B cell (primary cell): ENCODE measurements around the gene ASB8. TPM values are rescaled to one million over a fixed set of nuclear protein-coding genes. Genes with fewer than 3 reads are reported as not detected.

ENCODE experiments used
- ATAC-seq: fragments of 200-7000 bp; cut with Tn5 transposase; one replicate; pipeline ENCODE4 v1.10.0; 2021; ENCODE audit warnings: low read depth, mild to moderate bottlenecking, moderate number of reproducible peaks, moderate library complexity
- CTCF ChIA-PET: fragments of 350-600 bp; sonication (Branson Sonifier 250); formaldehyde crosslinking; loops from one replicate; lab custom pipeline; 2021; ENCODE audit warnings: antibody characterized with exemption, inconsistent platforms; lab: Charles Lee
- POLR2A ChIA-PET: fragments of 350-600 bp; sonication (Branson Sonifier 250); formaldehyde crosslinking; loops from one replicate; lab custom pipeline; 2021; ENCODE audit warnings: antibody characterized with exemption; lab: Charles Lee
- DNase-seq: peaks from one replicate; pipeline ENCODE4 v3.0.0; 2013
- H2AFZ ChIP-seq: 2 replicates; pipeline ENCODE4 v1.6.1; 2012; ENCODE audit warnings: mild to moderate bottlenecking, low read depth, low read length; ENCODE audit not compliant: insufficient read depth, poor library complexity, severe bottlenecking
- H3K27ac ChIP-seq, 2 donors: 1 replicate in 1 of 2; 2 replicates in 1 of 2; pipeline ENCODE4 v1.5.1; 2012 to 2013; ENCODE audit warnings: low read length in 2 of 2, mild to moderate bottlenecking in 2 of 2, moderate library complexity in 1 of 2
- H3K27me3 ChIP-seq, 4 experiments: fragments of 200-600 bp in 1 of 4; sonication (generic) in 1 of 4; replicated peaks in 1 of 4; 1 replicate in 2 of 4; 2 replicates in 2 of 4; pipeline versions ENCODE4 v1.6.1 to v1.7.0; 2013 to 2016; ENCODE audit warnings: low read length in 3 of 4, mild to moderate bottlenecking in 2 of 4, mixed read lengths in 1 of 4, moderate library complexity in 1 of 4; ENCODE audit not compliant: insufficient read depth in 4 of 4, control insufficient read depth in 3 of 4; ENCODE audit errors: control extremely low read depth in 1 of 4
- H3K36me3 ChIP-seq, 2 experiments: replicated peaks in 1 of 2; 1 replicate in 1 of 2; 2 replicates in 1 of 2; pipeline versions ENCODE4 v1.6.1 to v1.7.1; 2013; ENCODE audit warnings: low read length in 1 of 2; ENCODE audit not compliant: insufficient read depth in 2 of 2, control insufficient read depth in 1 of 2; ENCODE audit errors: control extremely low read depth in 1 of 2, extremely low read depth in 1 of 2
- H3K4me1 ChIP-seq, 2 donors: fragments of 200-600 bp in 1 of 2; sonication (generic) in 1 of 2; 1 replicate in 1 of 2; 2 replicates in 1 of 2; pipeline versions ENCODE4 v1.5.1 to v1.6.1; 2013 to 2017; ENCODE audit warnings: low read length in 2 of 2; ENCODE audit not compliant: control insufficient read depth in 2 of 2, insufficient read depth in 2 of 2
- H3K4me2 ChIP-seq: replicated peaks from 2 replicates; pipeline ENCODE3; 2012; ENCODE audit warnings: mild to moderate bottlenecking, low read depth, low read length; ENCODE audit not compliant: poor library complexity, severe bottlenecking
- H3K4me3 ChIP-seq, 5 experiments: fragments of 200-600 bp in 1 of 5; sonication (generic) in 1 of 5; 1 replicate in 3 of 5; 2 replicates in 2 of 5; pipeline versions ENCODE4 v1.5.1 to v1.7.0; 2011 to 2016; ENCODE audit warnings: low read length in 4 of 5, mild to moderate bottlenecking in 4 of 5, low read depth in 2 of 5, control low read depth in 1 of 5, moderate library complexity in 1 of 5; ENCODE audit not compliant: insufficient read depth in 1 of 5; ENCODE audit errors: control extremely low read depth in 1 of 5, extremely low read depth in 1 of 5
- H3K79me2 ChIP-seq: fragments of 200-600 bp; sonication (generic); one replicate; pipeline ENCODE4 v1.6.0; 2016; ENCODE audit warnings: low read length; ENCODE audit not compliant: control insufficient read depth, insufficient read depth
- H3K9ac ChIP-seq: fragments of 200-600 bp; sonication (generic); 2 replicates; pipeline ENCODE4 v1.6.1; 2017; ENCODE audit warnings: mild to moderate bottlenecking, low read length, moderate library complexity
- H3K9me3 ChIP-seq, 3 donors: one replicate each; pipeline versions ENCODE4 v1.6.1 to v1.7.1; 2013; ENCODE audit warnings: low read length in 2 of 3; ENCODE audit not compliant: control insufficient read depth in 2 of 3, insufficient read depth in 1 of 3; ENCODE audit errors: control extremely low read depth in 1 of 3
- H4K20me1 ChIP-seq: 2 replicates; pipeline ENCODE4 v1.6.0; 2012; ENCODE audit warnings: mild to moderate bottlenecking, low read length; ENCODE audit not compliant: insufficient read depth, control insufficient read depth, poor library complexity, severe bottlenecking
- H3K27ac Mint-ChIP-seq: one replicate; pipeline ENCODE4 v1.8.0; 2021; ENCODE audit warnings: mixed read lengths
- H3K27me3 Mint-ChIP-seq: one replicate; pipeline ENCODE4 v1.8.0; 2021; ENCODE audit warnings: mixed read lengths
- H3K4me1 Mint-ChIP-seq: one replicate; pipeline ENCODE4 v1.8.0; 2021; ENCODE audit warnings: mixed read lengths
- H3K4me3 Mint-ChIP-seq: one replicate; pipeline ENCODE4 v1.8.0; 2021; ENCODE audit warnings: mixed read lengths
- H3K9me3 Mint-ChIP-seq: one replicate; pipeline ENCODE4 v1.8.0; 2022; ENCODE audit warnings: mixed read lengths; ENCODE audit not compliant: insufficient read depth
- EZH2 ChIP-seq: IDR thresholded peaks from 2 replicates; pipeline ENCODE4 v1.6.1; 2012; ENCODE audit warnings: borderline replicate concordance, low read depth, mild to moderate bottlenecking, moderate library complexity, low read length; ENCODE audit not compliant: insufficient read depth, poor library complexity, severe bottlenecking
- WGBS: methylation state at CpG from one replicate; pipeline ENCODE4 v1.1.5; 2013; ENCODE audit warnings: missing lambda C conversion rate; ENCODE audit not compliant: insufficient coverage; 5-methylcytosine and 5-hydroxymethylcytosine counted together
- intact Hi-C: fragments of 100-400 bp; cut with micrococcal nuclease; formaldehyde crosslinking; loops from one replicate; pipeline ENCODE4 v1.10.0; 2022
- polyA plus RNA-seq: library from polyadenylated mRNA; depleted of rRNA; stranded (reverse); fragments of >200 nt; gene quantifications from 2 replicates; pipeline ENCODE4 v1.2.3, GENCODE V29; 2012
- total RNA-seq, 2 donors: library from RNA; stranded (reverse); fragments of 120-200 nt in 1 of 2; gene quantifications; 1 replicate in 1 of 2; 2 replicates in 1 of 2; pipeline versions ENCODE4 v1.2.3 to v1.2.4, GENCODE V29; 2013 to 2022
- TF ChIP-seq, protein P1 (sequence below): fragments of 200-600 bp; IDR thresholded peaks from one replicate; pipeline ENCODE4 v1.8.0; 2022; ENCODE audit warnings: antibody characterized with exemption, mild to moderate bottlenecking

The ASB8 gene
- total and polyA plus RNA-seq, 2 donors (not counting 1 experiment from before 2014, with no cell fraction given), result 22.7 to 54.8 TPM

DNA sequence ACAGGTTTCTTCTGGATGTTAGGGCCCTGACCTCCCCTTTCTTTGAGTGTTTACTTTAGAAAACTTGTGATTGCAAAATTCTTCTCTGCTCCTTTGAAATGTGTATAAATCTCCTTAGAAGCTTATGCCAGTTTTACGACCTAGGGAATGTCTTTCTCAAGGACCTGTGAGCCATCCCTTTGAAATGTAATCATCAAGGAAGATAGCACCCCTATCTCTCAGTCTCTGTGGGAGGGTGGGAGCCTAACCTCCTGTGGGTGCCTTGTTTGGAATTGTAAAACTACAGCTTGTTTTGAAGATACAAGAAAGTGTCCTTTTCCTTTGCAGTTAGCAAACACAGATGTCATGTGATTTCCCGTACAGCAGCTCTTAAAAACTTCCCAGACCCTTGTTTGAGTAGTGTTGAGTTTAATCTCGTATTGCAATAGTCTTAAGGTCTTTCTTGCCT is 42.5 kb upstream of the ASB8 start:
- H3K27ac ChIP-seq, result no peak overlapping the region
- H3K4me3 ChIP-seq, result no peak overlapping the region
- ChIA-PET CTCF (interaction anchor here (1.0 to 4.5 kb wide), 6 partner anchors 12 to 418 kb away, joined by 4 to 35 read pairs (median 5); partner anchors contain the start of gene ASB8), POLR2A (no interaction called here)
- TF ChIP-seq EZH2, result no peak
- TF ChIP-seq, protein P1, sequence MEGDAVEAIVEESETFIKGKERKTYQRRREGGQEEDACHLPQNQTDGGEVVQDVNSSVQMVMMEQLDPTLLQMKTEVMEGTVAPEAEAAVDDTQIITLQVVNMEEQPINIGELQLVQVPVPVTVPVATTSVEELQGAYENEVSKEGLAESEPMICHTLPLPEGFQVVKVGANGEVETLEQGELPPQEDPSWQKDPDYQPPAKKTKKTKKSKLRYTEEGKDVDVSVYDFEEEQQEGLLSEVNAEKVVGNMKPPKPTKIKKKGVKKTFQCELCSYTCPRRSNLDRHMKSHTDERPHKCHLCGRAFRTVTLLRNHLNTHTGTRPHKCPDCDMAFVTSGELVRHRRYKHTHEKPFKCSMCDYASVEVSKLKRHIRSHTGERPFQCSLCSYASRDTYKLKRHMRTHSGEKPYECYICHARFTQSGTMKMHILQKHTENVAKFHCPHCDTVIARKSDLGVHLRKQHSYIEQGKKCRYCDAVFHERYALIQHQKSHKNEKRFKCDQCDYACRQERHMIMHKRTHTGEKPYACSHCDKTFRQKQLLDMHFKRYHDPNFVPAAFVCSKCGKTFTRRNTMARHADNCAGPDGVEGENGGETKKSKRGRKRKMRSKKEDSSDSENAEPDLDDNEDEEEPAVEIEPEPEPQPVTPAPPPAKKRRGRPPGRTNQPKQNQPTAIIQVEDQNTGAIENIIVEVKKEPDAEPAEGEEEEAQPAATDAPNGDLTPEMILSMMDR, result no peak
- no peaks in the 10 kb centered on the region for H3K36me3 ChIP-seq
- peak overlapping the region; percentile 84 for H3K4me2 ChIP-seq
- no peaks in the 10 kb centered on the region for H3K27me3 ChIP-seq
- DNase-seq (no peak), ATAC-seq (no peak)
- peaks cover 18 to 20% of the 10 kb centered on the region in 2 donors for H3K4me1 ChIP-seq
- no peaks in the 10 kb centered on the region for H4K20me1 ChIP-seq
- WGBS, result no CpG with 5 or more reads among the region's 3 CpGs
- Mint-ChIP-seq H3K27me3 (peaks cover 6% of the 10 kb centered on the region), H3K4me3 (peak overlapping the region; percentile 87), H3K9me3 (peaks cover 7% of the 10 kb centered on the region), H3K27ac (no peak overlapping the region), H3K4me1 (peaks cover 23% of the 10 kb centered on the region)
- peaks cover 0 to 4% (median 2%) of the 10 kb centered on the region in 3 donors for H3K9me3 ChIP-seq
- H3K9ac ChIP-seq, result no peak overlapping the region
- intact Hi-C loops, result loop anchor here (2.0 kb wide), 1 partner anchor 35 kb away; no protein-coding TSS in a partner anchor
- peaks cover 18% of the 10 kb centered on the region for H3K79me2 ChIP-seq
- no peak overlapping the region for H2AFZ ChIP-seq

DNA sequence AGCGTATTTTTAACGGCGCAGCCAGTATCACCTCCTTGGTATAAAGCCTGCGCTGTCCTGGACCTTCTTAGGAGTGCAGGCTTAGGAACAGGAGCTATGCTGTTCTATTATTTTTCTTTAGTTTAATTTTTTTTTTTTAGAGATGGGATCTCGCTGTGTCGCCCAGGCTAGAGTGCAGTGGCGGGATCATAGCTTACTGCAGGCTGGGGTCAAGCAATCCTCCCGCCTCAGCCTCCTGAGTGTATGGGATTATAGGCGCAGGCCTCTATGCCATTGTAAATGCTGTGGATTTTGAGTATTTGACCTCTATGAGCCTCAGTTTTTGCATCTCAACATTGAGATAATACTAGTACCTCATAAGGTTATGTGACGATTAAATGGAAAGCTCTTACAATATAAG is 41.7 kb upstream of the ASB8 start:
- peak overlapping the region; percentile 76 to 100 (median 96) for H3K4me3 ChIP-seq

More for the DNA sequence above, 41.7 kb upstream of the ASB8 start:
- H2AFZ ChIP-seq, result peak overlapping the region; percentile 97
- H3K27me3 ChIP-seq, result peaks cover 0 to 7% (median 0%) of the 10 kb centered on the region in 4 experiments
- peaks cover 0 to 3% (median 0%) of the 10 kb centered on the region in 3 donors for H3K9me3 ChIP-seq
- intact Hi-C loops, result loop anchor here (1.0 to 2.0 kb wide), 5 partner anchors 10 to 151 kb away; partner anchors contain the start of genes ASB8, CCDC184 and ZNF641
- Mint-ChIP-seq H3K9me3 (peaks cover 3% of the 10 kb centered on the region), H3K27ac (peak overlapping the region; percentile 99), H3K4me1 (peaks cover 23% of the 10 kb centered on the region), H3K4me3 (peak overlapping the region; percentile 87), H3K27me3 (peaks cover 14% of the 10 kb centered on the region)
- H3K4me1 ChIP-seq, result peaks cover 18 to 20% of the 10 kb centered on the region in 2 donors
- peak overlapping the region; percentile 100 for H3K9ac ChIP-seq
- H4K20me1 ChIP-seq, result no peaks in the 10 kb centered on the region
- ATAC-seq (no peak), DNase-seq (no peak)
- TF ChIP-seq, protein P1, result no peak
- TF ChIP-seq EZH2, result no peak
- ChIA-PET POLR2A (interaction anchor here (0.7 to 1.5 kb wide), 3 partner anchors 16 to 93 kb away, joined by 3 to 6 read pairs (median 4); partner anchors contain the start of genes ASB8 and SENP1), CTCF (interaction anchor here (1.4 to 4.5 kb wide), 6 partner anchors 11 to 419 kb away, joined by 4 to 35 read pairs (median 6); partner anchors contain the start of genes ASB8 and CCDC184)
- H3K36me3 ChIP-seq, result no peaks in the 10 kb centered on the region
- WGBS, result 65% methylated on average over 4 of the region's 10 CpGs
- peak overlapping the region; percentile 84 for H3K4me2 ChIP-seq
- H3K27ac ChIP-seq, result peak overlapping the region; percentile 97 to 98
- peaks cover 18% of the 10 kb centered on the region for H3K79me2 ChIP-seq
